WTC11 (cell line): ENCODE results near the gene TMEM186. TPM values are rescaled to one million over a fixed set of nuclear protein-coding genes. Genes with fewer than 3 reads are reported as not detected.
"Not testable (repeated sequence)": the region's sequence is repeated elsewhere in the genome, so short reads cannot be mapped to it uniquely, and the experiment has no call there.

ENCODE experiments used
- ATAC-seq: fragments of 200-7000 bp; cut with Tn5 transposase; 2 replicates; pipeline ENCODE4 v1.10.0; 2021; ENCODE audit warnings: mild to moderate bottlenecking, moderate library complexity
- CTCF ChIA-PET: fragments of 300-600 bp; sonication (Branson Sonifier 250); formaldehyde crosslinking; loops from one replicate; lab custom pipeline; 2021; ENCODE audit warnings: antibody characterized with exemption; lab: Charles Lee
- POLR2A ChIA-PET: fragments of 350-600 bp; sonication (Branson Sonifier 250); formaldehyde crosslinking; loops from one replicate; lab custom pipeline; 2021; ENCODE audit warnings: antibody characterized with exemption; lab: Charles Lee
- DNase-seq: peaks from one replicate; pipeline ENCODE4 v3.0.0; 2021; ENCODE audit warnings: low spot score
- H3K27ac Mint-ChIP-seq: 2 replicates; pipeline ENCODE4 v1.8.0; 2021; ENCODE audit warnings: mixed read lengths
- H3K27me3 Mint-ChIP-seq: 2 replicates; pipeline ENCODE4 v1.8.0; 2021; ENCODE audit warnings: low read depth, mild to moderate bottlenecking, moderate library complexity, mixed read lengths
- H3K36me3 Mint-ChIP-seq: 2 replicates; pipeline ENCODE4 v1.8.0; 2021; ENCODE audit warnings: mixed read lengths
- H3K4me1 Mint-ChIP-seq: 2 replicates; pipeline ENCODE4 v1.8.0; 2022; ENCODE audit warnings: mixed read lengths
- H3K4me3 Mint-ChIP-seq: 2 replicates; pipeline ENCODE4 v1.8.0; 2021; ENCODE audit warnings: mild to moderate bottlenecking, moderate library complexity, mixed read lengths
- H3K9me3 Mint-ChIP-seq: 2 replicates; pipeline ENCODE4 v1.8.0; 2021; ENCODE audit warnings: mixed read lengths
- CREM ChIP-seq: sonication (generic); formaldehyde crosslinking; IDR thresholded peaks from 2 replicates; pipeline ENCODE4 v1.8.1; 2022; ENCODE audit warnings: mild to moderate bottlenecking, missing genetic modification reagents, moderate library complexity
- E2F5 ChIP-seq: sonication (generic); formaldehyde crosslinking; IDR thresholded peaks from 2 replicates; pipeline ENCODE4 v1.8.1; 2022; ENCODE audit warnings: mild to moderate bottlenecking, moderate library complexity, missing genetic modification reagents
- ELF4 ChIP-seq: sonication (generic); formaldehyde crosslinking; IDR thresholded peaks from 2 replicates; pipeline ENCODE4 v1.8.1; 2022; ENCODE audit warnings: low read depth, mild to moderate bottlenecking, moderate library complexity, missing genetic modification reagents
- ETV6 ChIP-seq: sonication (generic); formaldehyde crosslinking; IDR thresholded peaks from 2 replicates; pipeline ENCODE4 v1.8.1; 2022; ENCODE audit warnings: mild to moderate bottlenecking, missing genetic modification reagents
- MXD4 ChIP-seq: fragments of 250-450 bp; sonication (Bioruptor Pico); IDR thresholded peaks from 2 replicates; pipeline ENCODE4 v1.8.0; 2021; ENCODE audit warnings: mild to moderate bottlenecking, moderate library complexity, borderline replicate concordance
- MYBL2 ChIP-seq: sonication (generic); formaldehyde crosslinking; IDR thresholded peaks from 2 replicates; pipeline ENCODE4 v1.8.1; 2023; ENCODE audit warnings: mild to moderate bottlenecking, moderate library complexity, missing genetic modification reagents
- SMAD3 ChIP-seq: sonication (generic); formaldehyde crosslinking; IDR thresholded peaks from 2 replicates; pipeline ENCODE4 v1.8.0; 2022; ENCODE audit warnings: missing genetic modification reagents, mild to moderate bottlenecking, borderline replicate concordance
- SMAD4 ChIP-seq: sonication (generic); formaldehyde crosslinking; IDR thresholded peaks from 2 replicates; pipeline ENCODE4 v1.8.0; 2022; ENCODE audit warnings: mild to moderate bottlenecking, missing genetic modification reagents
- SP1 ChIP-seq: sonication (generic); formaldehyde crosslinking; conservative IDR thresholded peaks from 2 replicates; pipeline ENCODE4 v1.8.1; 2022; ENCODE audit warnings: missing genetic modification reagents
- STAT6 ChIP-seq: sonication (generic); formaldehyde crosslinking; conservative IDR thresholded peaks from 2 replicates; pipeline ENCODE4 v1.8.1; 2023; ENCODE audit warnings: mild to moderate bottlenecking, low read depth, missing genetic modification reagents, moderate library complexity
- TEAD1 ChIP-seq: sonication (generic); formaldehyde crosslinking; IDR thresholded peaks from 2 replicates; pipeline ENCODE4 v1.8.0; 2022; ENCODE audit warnings: mild to moderate bottlenecking, missing genetic modification reagents
- ZBTB21 ChIP-seq: sonication (generic); formaldehyde crosslinking; IDR thresholded peaks from 2 replicates; pipeline ENCODE4 v1.8.1; 2023; ENCODE audit warnings: mild to moderate bottlenecking, missing genetic modification reagents, borderline replicate concordance
- ZNF281 ChIP-seq: sonication (generic); formaldehyde crosslinking; IDR thresholded peaks from 2 replicates; pipeline ENCODE4 v1.8.0; 2023; ENCODE audit warnings: mild to moderate bottlenecking, missing genetic modification reagents
- ZNF396 ChIP-seq: fragments of 250-450 bp; sonication (Bioruptor Pico); IDR thresholded peaks from 2 replicates; pipeline ENCODE4 v1.8.0; 2021; ENCODE audit warnings: mild to moderate bottlenecking, moderate library complexity, borderline replicate concordance
- ZNF423 ChIP-seq: fragments of 250-450 bp; sonication (Bioruptor Pico); IDR thresholded peaks from 2 replicates; pipeline ENCODE4 v2.1.2; 2022; ENCODE audit warnings: mild to moderate bottlenecking, moderate library complexity
- total RNA-seq: library from RNA; stranded (reverse); gene quantifications from 3 replicates; pipeline ENCODE4 v1.2.3, GENCODE V29; 2021
- TF ChIP-seq, protein P1 (sequence below): fragments of 250-450 bp; sonication (Bioruptor Pico); IDR thresholded peaks from 2 replicates; pipeline ENCODE4 v1.9.0; 2021; ENCODE audit warnings: mild to moderate bottlenecking
- TF ChIP-seq, protein P2 (sequence below): fragments of 200-600 bp; IDR thresholded peaks from 2 replicates; pipeline ENCODE4 v1.8.0; 2022; ENCODE audit warnings: antibody characterized with exemption
- TF ChIP-seq, protein P3 (sequence below): sonication (generic); formaldehyde crosslinking; IDR thresholded peaks from 2 replicates; pipeline ENCODE4 v1.8.0; 2022; ENCODE audit warnings: mild to moderate bottlenecking, missing genetic modification reagents
- TF ChIP-seq, protein P4 (sequence below): fragments of 250-450 bp; sonication (Bioruptor Pico); IDR thresholded peaks from 2 replicates; pipeline ENCODE4 v1.9.0; 2021; ENCODE audit warnings: mild to moderate bottlenecking, borderline replicate concordance

TMEM186 gene
- total RNA-seq, 1 experiment from 2014 or later = 17.8 TPM

GRCh38 chr16:8804313-8804712 is 6.9 kb upstream of the TMEM186 start:
- no peak overlapping the region for H3K4me3 Mint-ChIP-seq
- POLR2A ChIA-PET = no interaction called here
- CTCF ChIA-PET = no interaction called here

GRCh38 chr16:8803733-8804132 is 6.3 kb upstream of the TMEM186 start:
- Mint-ChIP-seq H3K36me3 (peaks cover 56% of the 10 kb centered on the region), H3K4me1 (peaks cover 14% of the 10 kb centered on the region)
- ATAC-seq, H3K9me3 Mint-ChIP-seq, CTCF ChIA-PET, H3K4me3 Mint-ChIP-seq, DNase-seq, H3K27ac Mint-ChIP-seq, POLR2A ChIA-PET, H3K27me3 Mint-ChIP-seq: not testable (repeated sequence)

More at GRCh38 chr16:8804313-8804712, 6.9 kb upstream of the TMEM186 start:
- peaks cover 60% of the 10 kb centered on the region for H3K36me3 Mint-ChIP-seq
- H3K4me1 Mint-ChIP-seq = peaks cover 9% of the 10 kb centered on the region
- DNase-seq = no peak
- no peaks in the 10 kb centered on the region for H3K9me3 Mint-ChIP-seq
- peak overlapping the region; percentile 64 for H3K27ac Mint-ChIP-seq
- no peak for ATAC-seq
- TF ChIP-seq ZNF396 (CRISPR knock-in tag) = no peak
- no peak for TF ChIP-seq E2F5 (CRISPR knock-in tag)
- no peak for TF ChIP-seq MYBL2 (CRISPR knock-in tag)
- TF ChIP-seq ZNF423 (CRISPR knock-in tag) = no peak
- no peak for TF ChIP-seq ELF4 (CRISPR knock-in tag)
- TF ChIP-seq STAT6 (CRISPR knock-in tag) = no peak
- no peak for TF ChIP-seq MXD4 (CRISPR knock-in tag)
- no peak for TF ChIP-seq TEAD1
- TF ChIP-seq, protein P1, sequence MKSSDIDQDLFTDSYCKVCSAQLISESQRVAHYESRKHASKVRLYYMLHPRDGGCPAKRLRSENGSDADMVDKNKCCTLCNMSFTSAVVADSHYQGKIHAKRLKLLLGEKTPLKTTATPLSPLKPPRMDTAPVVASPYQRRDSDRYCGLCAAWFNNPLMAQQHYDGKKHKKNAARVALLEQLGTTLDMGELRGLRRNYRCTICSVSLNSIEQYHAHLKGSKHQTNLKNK = no peak
- TF ChIP-seq ZNF281 (CRISPR knock-in tag) = no peak
- TF ChIP-seq ZBTB21 = no peak
- TF ChIP-seq, protein P2, sequence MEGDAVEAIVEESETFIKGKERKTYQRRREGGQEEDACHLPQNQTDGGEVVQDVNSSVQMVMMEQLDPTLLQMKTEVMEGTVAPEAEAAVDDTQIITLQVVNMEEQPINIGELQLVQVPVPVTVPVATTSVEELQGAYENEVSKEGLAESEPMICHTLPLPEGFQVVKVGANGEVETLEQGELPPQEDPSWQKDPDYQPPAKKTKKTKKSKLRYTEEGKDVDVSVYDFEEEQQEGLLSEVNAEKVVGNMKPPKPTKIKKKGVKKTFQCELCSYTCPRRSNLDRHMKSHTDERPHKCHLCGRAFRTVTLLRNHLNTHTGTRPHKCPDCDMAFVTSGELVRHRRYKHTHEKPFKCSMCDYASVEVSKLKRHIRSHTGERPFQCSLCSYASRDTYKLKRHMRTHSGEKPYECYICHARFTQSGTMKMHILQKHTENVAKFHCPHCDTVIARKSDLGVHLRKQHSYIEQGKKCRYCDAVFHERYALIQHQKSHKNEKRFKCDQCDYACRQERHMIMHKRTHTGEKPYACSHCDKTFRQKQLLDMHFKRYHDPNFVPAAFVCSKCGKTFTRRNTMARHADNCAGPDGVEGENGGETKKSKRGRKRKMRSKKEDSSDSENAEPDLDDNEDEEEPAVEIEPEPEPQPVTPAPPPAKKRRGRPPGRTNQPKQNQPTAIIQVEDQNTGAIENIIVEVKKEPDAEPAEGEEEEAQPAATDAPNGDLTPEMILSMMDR = no peak
- TF ChIP-seq SMAD3 (CRISPR knock-in tag) = no peak
- no peak for TF ChIP-seq SMAD4
- no peaks in the 10 kb centered on the region for H3K27me3 Mint-ChIP-seq

DNA sequence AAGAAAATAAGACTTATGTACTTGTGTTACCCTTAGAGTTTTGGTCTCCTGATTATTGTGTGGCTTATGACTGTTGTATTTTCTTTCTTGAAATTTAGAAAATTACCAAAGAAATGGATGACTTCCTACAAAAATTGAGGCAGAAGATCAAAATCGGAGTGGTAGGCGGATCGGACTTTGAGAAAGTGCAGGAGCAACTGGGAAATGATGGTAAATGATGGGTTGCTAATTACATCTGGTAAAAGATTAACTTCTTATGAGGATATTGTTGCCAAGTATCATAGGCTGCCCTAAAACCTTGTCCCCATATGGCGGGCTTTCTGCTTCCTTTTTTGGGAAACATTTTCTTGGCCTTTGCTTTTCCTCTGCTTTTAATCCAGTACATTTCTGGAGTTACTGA is 4.3 kb upstream of the TMEM186 start:
- POLR2A ChIA-PET = no interaction called here
- CTCF ChIA-PET = no interaction called here
- no peaks in the 10 kb centered on the region for H3K27me3 Mint-ChIP-seq
- ATAC-seq (no peak), DNase-seq (no peak)
- H3K9me3 Mint-ChIP-seq = no peaks in the 10 kb centered on the region
- H3K4me3 Mint-ChIP-seq = no peak overlapping the region
- no peak overlapping the region for H3K27ac Mint-ChIP-seq
- H3K36me3 Mint-ChIP-seq = peaks cover 41% of the 10 kb centered on the region
- peaks cover 23% of the 10 kb centered on the region for H3K4me1 Mint-ChIP-seq
- TF ChIP-seq, protein P3, sequence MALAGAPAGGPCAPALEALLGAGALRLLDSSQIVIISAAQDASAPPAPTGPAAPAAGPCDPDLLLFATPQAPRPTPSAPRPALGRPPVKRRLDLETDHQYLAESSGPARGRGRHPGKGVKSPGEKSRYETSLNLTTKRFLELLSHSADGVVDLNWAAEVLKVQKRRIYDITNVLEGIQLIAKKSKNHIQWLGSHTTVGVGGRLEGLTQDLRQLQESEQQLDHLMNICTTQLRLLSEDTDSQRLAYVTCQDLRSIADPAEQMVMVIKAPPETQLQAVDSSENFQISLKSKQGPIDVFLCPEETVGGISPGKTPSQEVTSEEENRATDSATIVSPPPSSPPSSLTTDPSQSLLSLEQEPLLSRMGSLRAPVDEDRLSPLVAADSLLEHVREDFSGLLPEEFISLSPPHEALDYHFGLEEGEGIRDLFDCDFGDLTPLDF (CRISPR knock-in tag) = no peak
- TF ChIP-seq MYBL2 (CRISPR knock-in tag) (no peak), SP1 (CRISPR knock-in tag) (no peak), CREM (CRISPR knock-in tag) (no peak), ETV6 (CRISPR knock-in tag) (no peak)
- TF ChIP-seq, protein P4, sequence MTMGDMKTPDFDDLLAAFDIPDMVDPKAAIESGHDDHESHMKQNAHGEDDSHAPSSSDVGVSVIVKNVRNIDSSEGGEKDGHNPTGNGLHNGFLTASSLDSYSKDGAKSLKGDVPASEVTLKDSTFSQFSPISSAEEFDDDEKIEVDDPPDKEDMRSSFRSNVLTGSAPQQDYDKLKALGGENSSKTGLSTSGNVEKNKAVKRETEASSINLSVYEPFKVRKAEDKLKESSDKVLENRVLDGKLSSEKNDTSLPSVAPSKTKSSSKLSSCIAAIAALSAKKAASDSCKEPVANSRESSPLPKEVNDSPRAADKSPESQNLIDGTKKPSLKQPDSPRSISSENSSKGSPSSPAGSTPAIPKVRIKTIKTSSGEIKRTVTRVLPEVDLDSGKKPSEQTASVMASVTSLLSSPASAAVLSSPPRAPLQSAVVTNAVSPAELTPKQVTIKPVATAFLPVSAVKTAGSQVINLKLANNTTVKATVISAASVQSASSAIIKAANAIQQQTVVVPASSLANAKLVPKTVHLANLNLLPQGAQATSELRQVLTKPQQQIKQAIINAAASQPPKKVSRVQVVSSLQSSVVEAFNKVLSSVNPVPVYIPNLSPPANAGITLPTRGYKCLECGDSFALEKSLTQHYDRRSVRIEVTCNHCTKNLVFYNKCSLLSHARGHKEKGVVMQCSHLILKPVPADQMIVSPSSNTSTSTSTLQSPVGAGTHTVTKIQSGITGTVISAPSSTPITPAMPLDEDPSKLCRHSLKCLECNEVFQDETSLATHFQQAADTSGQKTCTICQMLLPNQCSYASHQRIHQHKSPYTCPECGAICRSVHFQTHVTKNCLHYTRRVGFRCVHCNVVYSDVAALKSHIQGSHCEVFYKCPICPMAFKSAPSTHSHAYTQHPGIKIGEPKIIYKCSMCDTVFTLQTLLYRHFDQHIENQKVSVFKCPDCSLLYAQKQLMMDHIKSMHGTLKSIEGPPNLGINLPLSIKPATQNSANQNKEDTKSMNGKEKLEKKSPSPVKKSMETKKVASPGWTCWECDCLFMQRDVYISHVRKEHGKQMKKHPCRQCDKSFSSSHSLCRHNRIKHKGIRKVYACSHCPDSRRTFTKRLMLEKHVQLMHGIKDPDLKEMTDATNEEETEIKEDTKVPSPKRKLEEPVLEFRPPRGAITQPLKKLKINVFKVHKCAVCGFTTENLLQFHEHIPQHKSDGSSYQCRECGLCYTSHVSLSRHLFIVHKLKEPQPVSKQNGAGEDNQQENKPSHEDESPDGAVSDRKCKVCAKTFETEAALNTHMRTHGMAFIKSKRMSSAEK (CRISPR knock-in tag) = no peak
